ENCODE results near the gene MBD5.

The MBD5 gene

GRCh38 chr2:148238561-148238960 lies 217.7 kb downstream of the MBD5 start:
- DNase-seq (ENCODE audit: low read depth, low spot score): peak; percentile 14
- POLR2A ChIA-PET: no interaction called here
- CTCF ChIA-PET: no interaction called here
- no peak for TF ChIP-seq CTCF (IDR thresholded peaks at IDR 0.05; ENCODE audit: insufficient read depth, low read length, missing control alignments)
- H3K4me3 ChIP-seq (ENCODE audit: low read depth, low read length): no peak overlapping the region

GRCh38 chr2:148240838-148241237 lies 219.9 kb downstream of the MBD5 start:
- no peak for DNase-seq (ENCODE audit: low read depth, low spot score)
- POLR2A ChIA-PET: no interaction called here
- H3K4me3 ChIP-seq (ENCODE audit: low read depth, low read length): no peak overlapping the region
- CTCF ChIA-PET: no interaction called here
- TF ChIP-seq CTCF (IDR thresholded peaks at IDR 0.05; ENCODE audit: insufficient read depth, low read length, missing control alignments): no peak

- ChIA-PET POLR2A (no interaction called here), CTCF (interaction anchor here (0.6 to 1.0 kb wide), 3 partner anchors 11 to 18 kb away, joined by 3 read pairs; no protein-coding TSS in a partner anchor)
- DNase-seq (ENCODE audit: low read depth, low spot score): peak; percentile 29
- no peak for TF ChIP-seq CTCF (IDR thresholded peaks at IDR 0.05; ENCODE audit: insufficient read depth, low read length, missing control alignments)
- no peak overlapping the region for H3K4me3 ChIP-seq (ENCODE audit: low read depth, low read length)
These were observed 223.9 kb downstream of the MBD5 start for GRCh38 chr2:148244593-148245292.

DNA sequence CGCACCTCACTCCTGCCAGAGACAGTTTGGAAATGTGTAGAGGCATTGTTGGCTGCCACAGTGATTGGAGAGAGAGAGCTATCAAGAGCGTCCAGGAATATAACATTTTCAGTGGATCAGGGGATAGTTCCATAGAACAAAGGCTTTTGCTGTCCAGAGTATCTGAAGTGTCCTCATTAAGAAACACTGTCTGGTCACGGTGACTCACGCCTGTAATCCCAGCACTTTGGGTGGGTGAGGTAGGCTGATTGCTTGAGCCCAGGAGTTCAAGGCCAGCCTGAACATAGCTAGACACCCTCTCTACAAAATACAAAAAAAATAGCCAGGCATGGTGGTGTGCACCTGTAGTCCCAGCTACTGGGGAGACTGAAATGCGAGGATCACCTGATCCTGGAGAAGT lies 231.1 kb downstream of the MBD5 start:
- TF ChIP-seq CTCF (IDR thresholded peaks at IDR 0.05; ENCODE audit: insufficient read depth, low read length, missing control alignments): no peak
- no peak for DNase-seq (ENCODE audit: low read depth, low spot score)
- CTCF ChIA-PET: no interaction called here
- H3K4me3 ChIP-seq (ENCODE audit: low read depth, low read length): no peak overlapping the region
- POLR2A ChIA-PET: no interaction called here

DNA sequence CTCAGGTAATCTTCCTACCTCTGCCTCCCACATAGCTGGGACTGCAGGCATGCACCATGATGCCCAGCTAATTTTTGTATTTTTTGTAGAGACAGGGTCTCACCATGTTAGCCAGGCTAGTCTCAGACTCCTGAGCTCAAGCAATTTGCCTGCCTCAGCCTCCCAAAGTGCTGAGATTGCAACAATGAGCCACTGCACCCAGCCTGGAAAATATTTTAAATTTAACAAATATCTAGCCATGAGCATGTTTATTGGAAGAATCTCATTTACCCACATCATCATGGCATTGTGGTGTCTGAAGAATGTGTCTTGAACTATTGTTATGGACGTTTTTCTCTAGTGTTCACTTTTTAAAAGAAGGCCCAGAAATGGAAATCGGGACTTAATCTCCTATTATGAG lies 231.8 kb downstream of the MBD5 start:
- ChIA-PET CTCF (no interaction called here), POLR2A (no interaction called here)
- no peak for DNase-seq (ENCODE audit: low read depth, low spot score)
- TF ChIP-seq CTCF (IDR thresholded peaks at IDR 0.05; ENCODE audit: insufficient read depth, low read length, missing control alignments): no peak
- no peak overlapping the region for H3K4me3 ChIP-seq (ENCODE audit: low read depth, low read length)

GRCh38 chr2:148253685-148254084 lies 232.8 kb downstream of the MBD5 start:
- ChIA-PET POLR2A (no interaction called here), CTCF (no interaction called here)
- DNase-seq (ENCODE audit: low read depth, low spot score): no peak
- H3K4me3 ChIP-seq (ENCODE audit: low read depth, low read length): no peak overlapping the region
- no peak for TF ChIP-seq CTCF (IDR thresholded peaks at IDR 0.05; ENCODE audit: insufficient read depth, low read length, missing control alignments)
